ENCODE results near the gene LDB2. TPM values are rescaled to one million over a fixed set of nuclear protein-coding genes. Genes with fewer than 3 reads are reported as not detected.

LDB2 gene
- total RNA-seq, 2 donors from 2014 or later: 11.4 to 14.5 TPM

DNA sequence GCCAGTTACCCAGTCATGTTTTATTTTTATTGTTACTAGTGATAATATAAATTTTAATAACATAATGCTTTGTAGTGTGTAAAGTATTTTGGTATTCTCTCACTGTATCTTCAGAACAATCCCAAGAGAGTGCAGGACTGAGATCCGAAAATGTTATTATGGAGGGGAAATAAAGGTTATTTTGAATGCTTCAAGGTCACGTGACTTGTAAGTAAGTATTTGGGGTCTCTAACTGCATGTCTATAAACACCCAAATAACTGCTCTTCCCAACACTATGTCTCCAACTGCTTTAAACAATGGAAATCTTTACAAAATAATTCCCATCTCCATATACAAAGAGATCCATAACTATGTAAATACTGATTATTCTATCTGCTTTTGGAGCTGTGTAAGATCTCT is 302.2 kb downstream of the LDB2 start:
- H3K27me3 ChIP-seq (ENCODE audit: control insufficient read depth, insufficient read depth, low read length, poor library complexity, severe bottlenecking): no peaks in the 10 kb centered on the region
- WGBS, 2 experiments (ENCODE audit: insufficient coverage in 1 of 2, insufficient read length in 1 of 2): 90% methylated on average over 2 of the region's 2 CpGs; no CpG with 5 or more reads in 1 of the 2 experiments
- H3K4me1 Mint-ChIP-seq: peaks cover 11% of the 10 kb centered on the region

DNA sequence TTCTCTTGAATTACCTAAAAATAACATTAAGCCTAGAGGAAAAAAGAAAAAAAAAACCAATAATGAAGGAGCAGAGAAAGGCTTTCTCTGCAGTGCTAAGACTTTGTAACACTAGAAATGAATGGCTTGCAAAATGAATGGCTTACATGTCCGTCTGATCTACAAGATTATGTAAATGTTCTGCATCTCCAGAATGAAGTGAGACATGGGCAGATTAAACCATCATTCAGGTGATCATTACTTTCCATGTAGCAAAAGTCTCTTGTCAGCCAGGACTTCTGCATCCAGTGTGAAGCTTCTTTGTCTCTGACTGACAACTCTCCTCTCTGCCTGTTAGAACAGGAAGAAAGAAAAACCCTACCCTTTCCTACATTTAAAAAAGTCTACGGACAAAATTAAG is 304.3 kb downstream of the LDB2 start:
- no peak for DNase-seq
- Mint-ChIP-seq H3K36me3 (ENCODE audit: low read depth) (no peaks in the 10 kb centered on the region), H3K9me3 (no peaks in the 10 kb centered on the region), H3K4me1 (peaks cover 13% of the 10 kb centered on the region), H3K27ac (no peak overlapping the region), H3K27me3 (ENCODE audit: insufficient read depth) (peaks cover 20% of the 10 kb centered on the region), H3K4me3 (no peak overlapping the region)
- Histone ChIP-seq H3K4me3 (ENCODE audit: low read length) (no peak overlapping the region), H3K27ac (ENCODE audit: low read depth, low read length) (no peak overlapping the region), H3K4me1 (ENCODE audit: control insufficient read depth, insufficient read depth, low read length) (no peaks in the 10 kb centered on the region), H3K36me3 (ENCODE audit: control insufficient read depth, insufficient read depth, low read length) (no peaks in the 10 kb centered on the region), H3K9me3 (ENCODE audit: control insufficient read depth, low read length) (no peaks in the 10 kb centered on the region), H3K27me3 (ENCODE audit: control insufficient read depth, insufficient read depth, low read length, poor library complexity, severe bottlenecking) (no peaks in the 10 kb centered on the region), H3K9ac (ENCODE audit: extremely low read depth, low read length, poor library complexity, severe bottlenecking) (no peak overlapping the region)
- WGBS, 2 experiments (ENCODE audit: insufficient coverage in 1 of 2, insufficient read length in 1 of 2): 70 to 95% methylated on average over 1 to 2 of the region's 2 CpGs
- TF ChIP-seq, protein P1, sequence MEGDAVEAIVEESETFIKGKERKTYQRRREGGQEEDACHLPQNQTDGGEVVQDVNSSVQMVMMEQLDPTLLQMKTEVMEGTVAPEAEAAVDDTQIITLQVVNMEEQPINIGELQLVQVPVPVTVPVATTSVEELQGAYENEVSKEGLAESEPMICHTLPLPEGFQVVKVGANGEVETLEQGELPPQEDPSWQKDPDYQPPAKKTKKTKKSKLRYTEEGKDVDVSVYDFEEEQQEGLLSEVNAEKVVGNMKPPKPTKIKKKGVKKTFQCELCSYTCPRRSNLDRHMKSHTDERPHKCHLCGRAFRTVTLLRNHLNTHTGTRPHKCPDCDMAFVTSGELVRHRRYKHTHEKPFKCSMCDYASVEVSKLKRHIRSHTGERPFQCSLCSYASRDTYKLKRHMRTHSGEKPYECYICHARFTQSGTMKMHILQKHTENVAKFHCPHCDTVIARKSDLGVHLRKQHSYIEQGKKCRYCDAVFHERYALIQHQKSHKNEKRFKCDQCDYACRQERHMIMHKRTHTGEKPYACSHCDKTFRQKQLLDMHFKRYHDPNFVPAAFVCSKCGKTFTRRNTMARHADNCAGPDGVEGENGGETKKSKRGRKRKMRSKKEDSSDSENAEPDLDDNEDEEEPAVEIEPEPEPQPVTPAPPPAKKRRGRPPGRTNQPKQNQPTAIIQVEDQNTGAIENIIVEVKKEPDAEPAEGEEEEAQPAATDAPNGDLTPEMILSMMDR (conservative IDR thresholded peaks at IDR 0.05): no peak

More for the DNA sequence above, 302.2 kb downstream of the LDB2 start:
- no peak overlapping the region for H3K4me3 ChIP-seq (ENCODE audit: low read length)
- no peaks in the 10 kb centered on the region for H3K4me1 ChIP-seq (ENCODE audit: control insufficient read depth, insufficient read depth, low read length)
- H3K36me3 ChIP-seq (ENCODE audit: control insufficient read depth, insufficient read depth, low read length): no peaks in the 10 kb centered on the region
- no peak overlapping the region for H3K27ac Mint-ChIP-seq
- no peak for DNase-seq
- TF ChIP-seq, protein P1 (conservative IDR thresholded peaks at IDR 0.05): no peak
- peaks cover 8% of the 10 kb centered on the region for H3K27me3 Mint-ChIP-seq (ENCODE audit: insufficient read depth)
- no peak overlapping the region for H3K4me3 Mint-ChIP-seq
- H3K9ac ChIP-seq (ENCODE audit: extremely low read depth, low read length, poor library complexity, severe bottlenecking): no peak overlapping the region
- H3K27ac ChIP-seq (ENCODE audit: low read depth, low read length): no peak overlapping the region
- H3K9me3 ChIP-seq (ENCODE audit: control insufficient read depth, low read length): no peaks in the 10 kb centered on the region
- H3K36me3 Mint-ChIP-seq (ENCODE audit: low read depth): no peaks in the 10 kb centered on the region
- no peaks in the 10 kb centered on the region for H3K9me3 Mint-ChIP-seq

DNA sequence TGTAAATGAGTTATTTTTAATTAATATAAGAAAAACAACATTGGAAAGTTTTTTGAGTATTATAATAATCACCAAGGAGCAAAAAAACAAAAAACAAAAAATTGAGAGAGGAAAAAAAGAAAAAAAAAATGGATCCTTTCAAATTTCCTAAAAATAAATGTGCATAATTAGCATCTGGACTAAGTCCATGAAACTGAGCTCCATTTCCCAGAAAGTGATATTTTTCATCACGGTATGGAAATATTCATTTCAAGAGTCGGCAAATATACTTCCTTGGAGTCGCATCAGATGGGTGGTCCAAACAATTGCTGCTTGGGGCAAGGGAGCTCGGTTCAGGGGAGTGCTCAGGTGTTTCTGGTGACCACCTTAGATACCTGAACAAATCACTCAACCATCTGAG is 305.1 kb downstream of the LDB2 start:
- H3K27me3 Mint-ChIP-seq (ENCODE audit: insufficient read depth): peaks cover 24% of the 10 kb centered on the region

More for the DNA sequence above, 305.1 kb downstream of the LDB2 start:
- Histone ChIP-seq H3K9me3 (ENCODE audit: control insufficient read depth, low read length) (no peaks in the 10 kb centered on the region), H3K27me3 (ENCODE audit: control insufficient read depth, insufficient read depth, low read length, poor library complexity, severe bottlenecking) (no peaks in the 10 kb centered on the region), H3K4me3 (ENCODE audit: low read length) (no peak overlapping the region), H3K4me1 (ENCODE audit: control insufficient read depth, insufficient read depth, low read length) (no peaks in the 10 kb centered on the region), H3K9ac (ENCODE audit: extremely low read depth, low read length, poor library complexity, severe bottlenecking) (no peak overlapping the region), H3K36me3 (ENCODE audit: control insufficient read depth, insufficient read depth, low read length) (no peaks in the 10 kb centered on the region), H3K27ac (ENCODE audit: low read depth, low read length) (no peak overlapping the region)
- Mint-ChIP-seq H3K4me3 (no peak overlapping the region), H3K27ac (no peak overlapping the region), H3K9me3 (no peaks in the 10 kb centered on the region), H3K36me3 (ENCODE audit: low read depth) (no peaks in the 10 kb centered on the region), H3K4me1 (peaks cover 9% of the 10 kb centered on the region)
- 70 to 94% methylated on average over 3 to 4 of the region's 4 CpGs for WGBS, 2 experiments (ENCODE audit: insufficient coverage in 1 of 2, insufficient read length in 1 of 2)
- TF ChIP-seq, protein P1 (conservative IDR thresholded peaks at IDR 0.05): no peak
- DNase-seq: no peak
